Neural cell (in vitro differentiated cells): ENCODE results near the gene HNRNPA2B1.

Source experiments
- EZH2 ChIP-seq: fragments of 200-600, 300-800 bp; shearing (Covaris generic), sonication (generic); IDR thresholded peaks from 2 replicates; pipeline ENCODE4 v1.6.1; 2014; ENCODE audit warnings: antibody characterized with exemption, low read length, borderline replicate concordance, mild to moderate bottlenecking; ENCODE audit not compliant: insufficient read depth, poor library complexity, severe bottlenecking
- POLR2AphosphoS5 ChIP-seq: IDR thresholded peaks from 2 replicates; pipeline ENCODE4 v1.6.1; 2012
- RAD21 ChIP-seq: fragments of 450-650 bp; conservative IDR thresholded peaks from 2 replicates; pipeline ENCODE4 v1.6.1; 2014; ENCODE audit warnings: antibody characterized with exemption, mild to moderate bottlenecking, moderate library complexity
- SMC3 ChIP-seq: fragments of 450-650 bp; conservative IDR thresholded peaks from 2 replicates; pipeline ENCODE4 v1.6.1; 2014; ENCODE audit warnings: antibody characterized with exemption, mild to moderate bottlenecking, moderate library complexity; ENCODE audit not compliant: poor library complexity
- TF ChIP-seq, protein P1 (sequence below): fragments of 450-650 bp; IDR thresholded peaks from 2 replicates; pipeline ENCODE4 v1.5.1; 2014; ENCODE audit warnings: antibody characterized with exemption, mild to moderate bottlenecking, moderate library complexity; ENCODE audit not compliant: poor library complexity, severe bottlenecking
- TF ChIP-seq, protein P2 (sequence below): IDR thresholded peaks from 2 replicates; pipeline ENCODE4 v1.6.1; 2012; ENCODE audit warnings: borderline replicate concordance

DNA sequence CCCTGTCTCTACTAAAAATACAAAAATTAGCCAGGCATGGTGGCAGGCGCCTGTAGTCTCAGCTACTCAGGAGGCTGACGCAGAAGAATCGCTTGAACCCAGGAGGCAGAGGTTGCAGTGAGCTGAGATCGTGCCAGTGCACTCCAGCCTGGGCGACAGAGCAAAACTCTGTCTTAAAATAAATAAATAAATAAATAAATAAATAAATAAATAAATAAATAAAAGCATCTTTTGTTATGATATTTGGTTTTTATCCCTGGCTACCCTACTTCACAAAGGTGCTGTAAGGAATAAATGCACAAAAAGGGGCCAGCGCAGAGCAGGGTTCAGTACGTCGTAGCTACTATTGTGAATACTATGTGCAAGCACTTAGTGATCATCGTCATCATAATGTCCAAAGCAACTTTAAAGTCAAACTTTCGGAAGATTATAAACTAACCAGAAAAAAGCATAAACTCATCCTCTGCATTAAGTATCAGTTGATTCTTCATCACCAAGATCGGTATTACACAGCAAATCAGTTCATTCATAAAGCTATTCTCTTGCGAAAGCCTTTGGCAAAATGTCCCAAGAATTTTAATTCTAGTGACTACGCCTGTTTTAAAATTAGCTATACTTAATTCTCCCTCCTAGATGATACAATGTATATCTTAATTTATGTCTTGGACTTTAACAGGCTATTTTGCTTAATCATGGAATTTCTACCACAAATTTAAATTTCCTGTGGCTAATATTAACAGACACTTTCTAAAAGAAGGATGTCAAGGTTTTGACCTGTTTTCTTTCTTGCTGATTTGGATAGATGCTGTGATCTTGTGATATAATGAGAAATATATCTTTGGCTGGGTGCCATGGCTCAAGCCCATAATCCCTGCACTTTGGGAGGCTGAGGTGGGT is 56.1 kb downstream of the HNRNPA2B1 start:
- TF ChIP-seq RAD21, result no peak
- TF ChIP-seq, protein P1, sequence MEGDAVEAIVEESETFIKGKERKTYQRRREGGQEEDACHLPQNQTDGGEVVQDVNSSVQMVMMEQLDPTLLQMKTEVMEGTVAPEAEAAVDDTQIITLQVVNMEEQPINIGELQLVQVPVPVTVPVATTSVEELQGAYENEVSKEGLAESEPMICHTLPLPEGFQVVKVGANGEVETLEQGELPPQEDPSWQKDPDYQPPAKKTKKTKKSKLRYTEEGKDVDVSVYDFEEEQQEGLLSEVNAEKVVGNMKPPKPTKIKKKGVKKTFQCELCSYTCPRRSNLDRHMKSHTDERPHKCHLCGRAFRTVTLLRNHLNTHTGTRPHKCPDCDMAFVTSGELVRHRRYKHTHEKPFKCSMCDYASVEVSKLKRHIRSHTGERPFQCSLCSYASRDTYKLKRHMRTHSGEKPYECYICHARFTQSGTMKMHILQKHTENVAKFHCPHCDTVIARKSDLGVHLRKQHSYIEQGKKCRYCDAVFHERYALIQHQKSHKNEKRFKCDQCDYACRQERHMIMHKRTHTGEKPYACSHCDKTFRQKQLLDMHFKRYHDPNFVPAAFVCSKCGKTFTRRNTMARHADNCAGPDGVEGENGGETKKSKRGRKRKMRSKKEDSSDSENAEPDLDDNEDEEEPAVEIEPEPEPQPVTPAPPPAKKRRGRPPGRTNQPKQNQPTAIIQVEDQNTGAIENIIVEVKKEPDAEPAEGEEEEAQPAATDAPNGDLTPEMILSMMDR, result no peak
- TF ChIP-seq, protein P2, sequence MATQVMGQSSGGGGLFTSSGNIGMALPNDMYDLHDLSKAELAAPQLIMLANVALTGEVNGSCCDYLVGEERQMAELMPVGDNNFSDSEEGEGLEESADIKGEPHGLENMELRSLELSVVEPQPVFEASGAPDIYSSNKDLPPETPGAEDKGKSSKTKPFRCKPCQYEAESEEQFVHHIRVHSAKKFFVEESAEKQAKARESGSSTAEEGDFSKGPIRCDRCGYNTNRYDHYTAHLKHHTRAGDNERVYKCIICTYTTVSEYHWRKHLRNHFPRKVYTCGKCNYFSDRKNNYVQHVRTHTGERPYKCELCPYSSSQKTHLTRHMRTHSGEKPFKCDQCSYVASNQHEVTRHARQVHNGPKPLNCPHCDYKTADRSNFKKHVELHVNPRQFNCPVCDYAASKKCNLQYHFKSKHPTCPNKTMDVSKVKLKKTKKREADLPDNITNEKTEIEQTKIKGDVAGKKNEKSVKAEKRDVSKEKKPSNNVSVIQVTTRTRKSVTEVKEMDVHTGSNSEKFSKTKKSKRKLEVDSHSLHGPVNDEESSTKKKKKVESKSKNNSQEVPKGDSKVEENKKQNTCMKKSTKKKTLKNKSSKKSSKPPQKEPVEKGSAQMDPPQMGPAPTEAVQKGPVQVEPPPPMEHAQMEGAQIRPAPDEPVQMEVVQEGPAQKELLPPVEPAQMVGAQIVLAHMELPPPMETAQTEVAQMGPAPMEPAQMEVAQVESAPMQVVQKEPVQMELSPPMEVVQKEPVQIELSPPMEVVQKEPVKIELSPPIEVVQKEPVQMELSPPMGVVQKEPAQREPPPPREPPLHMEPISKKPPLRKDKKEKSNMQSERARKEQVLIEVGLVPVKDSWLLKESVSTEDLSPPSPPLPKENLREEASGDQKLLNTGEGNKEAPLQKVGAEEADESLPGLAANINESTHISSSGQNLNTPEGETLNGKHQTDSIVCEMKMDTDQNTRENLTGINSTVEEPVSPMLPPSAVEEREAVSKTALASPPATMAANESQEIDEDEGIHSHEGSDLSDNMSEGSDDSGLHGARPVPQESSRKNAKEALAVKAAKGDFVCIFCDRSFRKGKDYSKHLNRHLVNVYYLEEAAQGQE, result no peak
- no peak for TF ChIP-seq POLR2AphosphoS5
- TF ChIP-seq SMC3, result no peak
- no peak for TF ChIP-seq EZH2
